Measurements from ENCODE around the gene TAF5L. TPM values are rescaled to one million over a fixed set of nuclear protein-coding genes. Genes with fewer than 3 reads are reported as not detected.
"Not testable (repeated sequence)": the region's sequence is repeated elsewhere in the genome, so short reads cannot be mapped to it uniquely, and the experiment has no call there.

Gene TAF5L
- total RNA-seq, 1 donor from 2014 or later: 9.0 TPM

DNA sequence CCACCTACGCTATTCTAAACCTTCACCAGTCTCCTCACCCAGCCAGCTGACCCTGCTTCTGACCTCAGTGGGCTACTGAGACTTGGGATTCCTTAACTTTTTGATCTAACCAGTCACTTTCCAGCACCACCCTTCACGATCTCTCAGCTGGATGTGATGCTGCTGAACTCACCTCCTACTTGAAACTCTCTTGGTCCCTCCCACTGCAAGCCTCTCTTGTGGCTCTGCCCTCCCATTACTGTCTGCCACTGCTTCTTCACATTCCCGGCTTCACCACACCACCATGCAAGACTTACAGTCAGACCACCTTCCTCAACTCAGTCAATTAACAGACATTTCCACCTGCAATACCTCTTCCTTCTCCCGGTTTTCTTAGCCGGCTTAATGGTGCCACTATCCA is 6.3 kb downstream of the TAF5L start:
- DNase-seq (no peak), ATAC-seq (ENCODE audit: poor library complexity) (no peak)
- intact Hi-C loops (cut with DNase I): loop anchor here (5.0 kb wide), 1 partner anchor 62 kb away; the partner anchor contains the start of gene ABCB10

DNA sequence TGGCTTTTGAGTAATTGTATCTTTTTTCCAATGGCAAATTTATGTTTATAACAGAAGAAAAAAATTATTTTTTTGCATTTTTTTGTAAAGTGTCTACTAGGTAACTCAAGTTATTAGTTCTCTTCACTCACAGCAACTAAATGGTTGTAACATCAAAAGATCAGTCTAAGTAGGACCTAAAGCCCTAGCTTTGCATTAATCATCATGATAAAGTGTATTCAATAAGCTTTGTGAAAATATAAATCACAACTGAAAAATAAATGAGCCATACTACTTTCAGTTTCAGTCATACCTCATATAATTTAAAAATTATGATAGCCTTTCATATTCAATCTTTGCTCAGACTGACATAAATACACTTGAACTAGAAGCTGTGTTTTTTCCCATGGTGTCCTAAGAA is 6.9 kb downstream of the TAF5L start:
- no peak for DNase-seq
- no peak for ATAC-seq (ENCODE audit: poor library complexity)
- intact Hi-C loops (cut with DNase I): no loop called here

DNA sequence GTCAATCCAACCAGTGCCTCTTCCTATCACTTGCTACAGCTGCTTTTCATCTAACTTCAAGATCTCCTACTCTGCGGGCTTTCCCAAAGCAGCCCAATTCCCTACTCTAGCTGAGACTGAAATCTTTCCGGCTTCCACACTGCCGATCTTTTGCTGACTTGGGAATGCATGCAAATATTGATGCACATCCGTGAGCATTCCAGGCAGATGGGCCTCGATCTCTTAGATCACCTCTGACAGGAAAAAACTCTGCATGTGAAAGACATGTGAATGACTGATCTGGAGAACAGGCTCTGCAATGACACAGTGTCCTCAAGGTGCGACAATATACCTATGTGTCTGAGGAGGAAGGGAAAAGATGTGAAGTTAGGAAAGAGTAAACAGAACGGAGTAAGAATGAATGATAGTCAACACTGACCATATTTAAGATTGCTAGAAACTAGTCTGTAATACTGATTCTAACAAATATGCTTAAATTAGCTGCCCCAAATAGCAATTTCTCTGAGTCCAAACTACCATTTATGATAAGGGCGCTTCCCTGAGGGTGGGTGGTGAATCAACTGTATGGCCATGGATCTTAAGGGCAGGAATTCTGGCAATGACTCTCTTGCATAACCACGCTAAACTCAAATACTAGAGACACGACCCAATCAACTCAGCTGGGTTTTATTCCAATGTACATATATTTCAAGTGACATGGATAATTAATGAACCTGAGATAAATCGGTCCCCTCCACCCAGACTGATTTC is 8.4 kb downstream of the TAF5L start:
- ATAC-seq (ENCODE audit: poor library complexity): no peak
- no peak for DNase-seq
- intact Hi-C loops (cut with DNase I): no loop called here

DNA sequence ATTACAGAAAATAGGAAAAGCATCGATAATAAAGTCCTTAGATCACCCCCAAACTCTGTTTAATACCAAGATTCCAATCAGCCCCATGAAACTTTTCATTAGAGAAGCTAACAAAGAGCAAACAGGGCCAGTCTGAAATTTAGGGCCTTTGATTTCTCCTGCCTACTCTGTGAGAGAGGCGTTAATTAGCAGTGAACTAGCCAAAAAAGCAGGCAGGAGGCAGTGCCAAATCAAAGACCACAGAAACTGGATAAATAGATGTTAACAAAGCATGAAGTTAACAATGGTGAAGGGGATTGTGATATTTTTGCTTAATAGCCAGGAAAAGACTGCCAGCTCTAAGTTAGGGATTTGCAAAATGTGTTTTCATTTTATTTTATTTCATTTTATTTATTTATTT is 11.2 kb downstream of the TAF5L start:
- no peak for ATAC-seq (ENCODE audit: poor library complexity)
- DNase-seq: no peak
- intact Hi-C loops (cut with DNase I): no loop called here

DNA sequence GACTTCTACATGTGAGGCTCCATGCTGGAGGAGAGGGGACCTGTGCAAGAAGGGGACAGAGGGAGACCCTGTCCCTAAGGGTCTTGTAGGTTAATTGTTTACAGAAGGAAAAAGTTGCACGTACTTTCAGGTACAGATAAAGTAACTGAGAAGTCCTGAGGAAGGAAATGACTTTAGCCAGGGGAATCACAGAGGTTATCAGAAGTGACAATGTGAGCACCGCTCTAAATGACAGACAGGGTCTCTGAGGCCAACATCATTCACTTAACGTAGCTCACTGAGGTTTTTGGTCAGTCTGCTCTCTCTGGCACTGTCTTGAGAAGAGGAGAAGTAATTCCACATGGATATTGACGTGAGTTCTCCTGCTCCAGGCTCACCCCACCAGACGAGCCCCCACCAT is 12.0 kb downstream of the TAF5L start:
- no peak for ATAC-seq (ENCODE audit: poor library complexity)
- intact Hi-C loops (cut with DNase I): no loop called here
- no peak for DNase-seq

DNA sequence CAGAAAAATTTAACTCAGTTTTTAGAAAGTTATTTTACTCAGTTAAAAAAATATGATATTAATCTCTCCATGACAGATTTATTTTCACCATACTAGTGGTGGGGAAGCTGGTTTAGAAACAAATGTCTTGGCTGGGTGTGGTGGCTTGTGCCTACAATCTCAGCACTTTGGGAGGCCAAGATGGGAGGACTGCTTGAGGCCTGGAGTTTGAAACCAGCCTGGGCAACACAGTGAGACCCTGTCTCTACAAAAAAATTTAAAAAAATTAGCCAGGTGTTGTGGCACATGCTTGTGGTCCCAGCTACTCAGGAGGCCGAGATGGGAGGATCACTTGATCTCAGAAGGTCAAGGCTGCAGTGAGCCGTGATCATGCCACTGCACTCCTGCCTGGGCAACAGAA is 17.3 kb downstream of the TAF5L start:
- no peak for DNase-seq
- no peak for ATAC-seq (ENCODE audit: poor library complexity)
- intact Hi-C loops (cut with DNase I): no loop called here

DNA sequence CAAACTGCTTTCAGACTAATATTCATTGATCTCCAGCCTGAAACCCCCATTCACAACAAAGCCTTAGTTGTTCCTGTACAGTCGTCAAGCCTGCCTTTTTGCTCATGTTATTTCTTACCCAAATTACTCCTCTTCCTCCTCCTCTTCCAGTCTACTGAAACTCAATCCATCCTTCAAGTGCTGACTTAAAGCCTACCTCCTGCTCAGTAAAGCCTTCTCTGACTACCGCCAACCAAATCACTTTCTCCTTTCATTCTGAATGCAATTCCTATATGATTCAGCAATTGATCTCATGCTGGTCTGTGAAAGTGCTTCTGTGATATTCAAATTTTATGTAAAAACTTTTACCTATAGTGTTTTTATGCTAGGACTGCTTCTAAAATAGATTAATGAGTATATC is 18.6 kb downstream of the TAF5L start:
- no peak for ATAC-seq (ENCODE audit: poor library complexity)
- intact Hi-C loops (cut with DNase I): no loop called here
- no peak for DNase-seq

DNA sequence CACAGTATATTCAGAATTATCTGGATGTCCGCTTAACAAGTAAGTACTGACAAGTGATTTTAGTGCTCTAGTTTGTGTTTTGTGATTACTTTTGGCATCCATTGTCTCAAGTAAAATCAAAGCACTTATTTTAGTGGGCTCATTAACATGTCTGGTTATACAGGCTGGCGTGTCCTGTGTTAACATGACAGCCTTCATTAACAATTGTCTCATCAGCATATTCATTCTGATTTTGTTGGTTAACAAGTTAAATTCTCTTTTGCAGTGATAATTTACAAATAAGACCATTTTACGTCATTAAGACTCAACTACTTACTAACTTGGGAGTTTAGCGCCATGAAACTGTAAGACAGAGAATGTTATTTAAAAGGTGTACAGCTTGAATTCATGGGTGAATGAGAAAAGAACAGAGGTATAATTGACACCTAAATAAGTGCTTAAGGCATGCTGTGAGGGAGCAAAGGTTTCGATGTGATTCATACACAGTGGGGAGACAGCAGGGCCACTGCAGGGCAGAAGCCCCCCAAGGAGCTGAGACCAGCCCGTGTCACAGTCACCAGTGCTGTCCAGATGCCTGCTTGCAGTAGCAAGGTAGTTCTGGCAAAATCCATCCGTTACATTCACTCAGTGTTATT is 22.4 kb downstream of the TAF5L start:
- no peak for ATAC-seq (ENCODE audit: poor library complexity)
- intact Hi-C loops (cut with DNase I): no loop called here
- no peak for DNase-seq

DNA sequence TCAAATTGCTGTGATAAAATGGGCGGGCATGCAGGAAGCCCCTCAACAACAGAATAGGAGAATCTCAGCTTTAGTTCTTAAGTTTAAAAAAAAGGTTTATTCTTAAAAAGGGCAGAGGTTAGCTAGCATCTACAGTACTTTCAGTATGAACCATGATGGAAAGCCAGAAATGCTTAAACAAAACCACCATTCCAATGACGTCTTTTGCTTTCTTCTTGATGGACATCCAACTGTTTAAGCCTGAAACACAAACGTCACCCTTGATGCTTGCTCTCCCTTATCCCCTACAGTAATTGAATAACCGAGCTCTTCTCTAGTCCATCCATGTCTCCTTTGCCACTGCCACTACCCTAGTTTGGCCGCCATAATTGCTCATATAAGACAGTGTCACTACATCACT is 25.7 kb downstream of the TAF5L start:
- DNase-seq: no peak
- no peak for ATAC-seq (ENCODE audit: poor library complexity)
- intact Hi-C loops (cut with DNase I): no loop called here

DNA sequence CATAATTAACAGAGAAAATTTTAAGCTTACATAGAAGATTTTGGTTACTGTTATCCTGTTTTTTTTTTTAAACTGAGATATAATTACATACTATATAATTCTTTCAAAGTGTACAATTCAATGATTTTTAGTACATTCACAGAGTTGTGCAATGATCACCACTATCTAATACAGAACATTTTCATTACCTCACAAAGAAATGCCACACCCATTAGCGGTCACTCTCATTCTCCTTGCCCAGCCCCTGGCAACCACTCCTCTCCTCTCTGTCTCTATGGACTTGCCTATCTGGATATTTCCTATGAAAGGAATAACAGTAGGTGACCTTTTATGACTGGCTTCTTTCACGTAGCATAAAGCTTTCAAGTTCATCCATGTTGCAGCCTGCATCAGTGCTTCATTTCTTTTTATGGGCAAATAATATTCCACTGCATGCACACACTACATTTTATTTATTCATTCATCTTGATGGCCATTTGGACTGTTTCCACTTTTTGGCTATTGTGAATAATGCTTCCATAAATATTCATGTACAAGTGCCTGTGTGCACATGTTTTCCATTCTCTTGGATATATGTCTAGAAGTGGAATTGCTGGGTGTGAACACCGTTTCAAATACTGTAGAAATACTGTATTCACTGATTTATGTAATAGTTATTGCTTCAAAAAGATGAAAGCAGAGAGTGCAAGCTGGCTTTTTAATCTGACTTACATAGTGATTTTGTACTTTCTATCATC is 26.5 kb downstream of the TAF5L start:
- ATAC-seq (ENCODE audit: poor library complexity) (no peak), DNase-seq (no peak)
- intact Hi-C loops (cut with DNase I): no loop called here

DNA sequence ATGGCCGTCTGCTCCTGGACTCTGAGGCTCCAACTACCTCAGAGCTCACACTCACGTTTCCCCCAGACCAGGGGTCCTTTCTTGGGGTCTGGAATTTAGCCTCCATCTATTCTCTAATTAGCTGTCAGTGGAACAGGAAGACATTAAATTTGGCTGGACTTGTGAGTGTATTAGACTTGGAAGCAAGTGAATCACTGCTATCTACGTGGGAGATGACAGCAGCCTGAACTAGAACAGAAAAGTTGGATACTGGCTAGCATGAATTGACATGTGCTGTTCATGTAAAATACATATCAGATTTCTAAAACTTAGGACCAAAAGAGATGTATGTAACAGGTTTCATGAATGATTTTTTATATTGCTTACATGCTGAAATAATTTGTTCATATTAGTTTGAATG is 28.0 kb downstream of the TAF5L start:
- ATAC-seq (ENCODE audit: poor library complexity) (peak; percentile 40), DNase-seq (no peak)
- intact Hi-C loops (cut with DNase I): no loop called here

DNA sequence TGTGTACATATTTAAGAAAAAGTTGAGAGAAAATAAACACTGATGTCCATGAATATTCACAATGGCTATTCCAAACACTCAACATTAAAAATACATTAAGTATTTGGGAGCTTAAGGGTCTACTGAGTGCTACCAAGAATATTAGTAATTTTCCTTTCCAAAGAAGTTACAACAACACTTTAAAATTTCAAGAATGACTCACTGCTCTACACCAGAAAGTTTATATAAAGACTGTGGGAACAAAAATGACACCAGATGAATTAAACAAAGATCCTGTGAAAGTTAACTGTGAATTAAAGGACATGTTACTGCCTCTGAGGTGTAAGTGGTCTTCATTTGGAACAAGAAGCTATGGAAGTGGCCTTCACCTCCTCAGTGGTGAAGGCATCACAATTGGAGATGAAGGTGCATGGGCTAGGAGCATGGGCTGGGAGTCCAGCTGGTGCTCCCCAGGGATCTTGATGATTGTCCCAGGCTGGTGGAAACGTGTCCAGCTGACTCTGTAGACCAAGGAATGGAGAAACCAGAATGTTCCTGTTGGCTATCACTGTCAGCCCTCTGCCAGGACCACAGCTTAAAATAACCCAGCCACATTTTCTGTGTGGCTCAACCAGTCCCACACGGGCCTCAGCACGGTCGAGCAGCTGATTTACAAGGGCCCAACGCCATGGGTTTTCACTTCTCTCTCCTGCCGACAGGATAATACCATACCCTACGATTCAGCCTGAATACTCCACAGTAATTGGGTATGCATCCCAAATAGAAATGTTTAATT is 28.8 kb downstream of the TAF5L start:
- peak; percentile 66 for DNase-seq
- intact Hi-C loops (cut with DNase I): no loop called here

DNA sequence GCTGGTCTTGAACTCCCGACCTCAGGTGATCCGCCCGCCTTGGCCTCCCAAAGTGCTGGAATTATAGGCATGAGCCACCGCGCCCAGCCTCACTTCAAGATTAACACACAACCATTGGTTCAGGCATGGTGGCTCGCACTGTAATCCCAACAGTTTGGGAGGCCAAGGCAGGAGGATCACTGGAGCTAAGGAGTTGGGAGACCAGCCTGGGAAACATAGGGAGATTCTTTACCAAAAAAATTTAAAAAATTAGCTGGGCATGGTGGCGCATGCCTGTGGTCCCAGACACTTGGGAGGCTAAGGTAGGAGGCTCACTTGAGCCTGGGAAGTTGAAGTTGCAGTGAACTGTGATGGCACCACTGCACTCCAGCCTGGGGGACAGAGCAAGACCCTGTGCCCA is 30.0 kb downstream of the TAF5L start:
- DNase-seq; intact Hi-C loops (cut with DNase I); ATAC-seq (ENCODE audit: poor library complexity): not testable (repeated sequence)

More for the DNA sequence above, 28.8 kb downstream of the TAF5L start:
- peak; percentile 94 for ATAC-seq (ENCODE audit: poor library complexity)

DNA sequence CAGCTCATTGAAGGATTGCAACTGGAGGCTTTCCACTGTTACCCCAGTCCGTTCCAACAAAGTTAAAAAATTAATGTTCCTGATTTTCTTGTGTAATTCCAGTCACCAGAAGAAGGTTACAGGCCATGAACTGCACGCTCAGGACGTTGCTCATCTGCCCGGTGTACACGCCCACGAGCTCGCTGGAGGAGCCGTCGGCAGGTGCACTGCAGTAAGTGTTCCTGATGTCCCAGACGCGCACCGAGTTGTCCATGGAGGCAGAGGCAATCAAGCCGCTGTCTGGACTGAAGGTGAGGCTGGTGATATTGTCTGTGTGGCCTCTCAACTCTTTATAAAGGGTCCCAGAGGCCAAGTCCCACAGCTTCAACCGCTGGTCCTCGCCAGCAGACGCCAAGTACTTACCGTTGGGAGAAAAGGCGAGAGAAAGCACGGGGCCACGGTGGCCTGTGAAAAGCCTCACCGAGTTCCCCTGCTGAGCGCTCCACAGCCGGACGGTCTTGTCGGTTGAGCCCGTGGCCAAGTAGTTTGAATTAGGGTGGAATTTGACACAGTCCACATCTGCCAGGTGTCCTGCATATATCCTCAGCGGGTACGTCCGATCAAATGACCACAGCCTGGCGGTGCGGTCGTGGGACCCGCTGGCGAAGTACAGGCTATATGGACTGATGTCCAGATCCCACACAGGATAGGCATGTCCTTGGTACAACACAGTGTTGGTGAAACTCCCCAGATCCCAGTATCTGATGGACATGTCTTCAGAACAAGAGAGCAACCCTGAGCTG is 31.5 kb downstream of the TAF5L start:
- DNase-seq (no peak), ATAC-seq (ENCODE audit: poor library complexity) (no peak)
- intact Hi-C loops (cut with DNase I): no loop called here

DNA sequence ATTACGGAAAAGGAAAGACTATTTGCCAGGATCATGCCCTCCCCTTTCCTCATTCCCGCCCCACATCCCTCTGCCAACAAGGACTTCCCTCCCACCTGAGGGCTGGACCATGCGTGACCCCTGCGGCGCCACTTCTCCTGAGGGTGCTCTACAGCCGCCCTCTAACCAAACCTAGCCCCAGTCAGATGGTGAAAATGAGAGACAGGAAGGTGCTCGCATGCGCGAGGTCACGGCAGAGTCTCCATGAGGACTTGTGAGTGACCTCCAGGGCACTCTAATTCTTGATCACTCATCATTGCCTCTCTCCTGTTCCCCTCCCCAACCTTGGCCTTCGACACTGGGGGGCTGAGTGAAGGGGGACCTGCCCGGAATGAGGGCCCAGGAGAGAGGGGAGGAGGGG is 32.1 kb downstream of the TAF5L start:
- no peak for DNase-seq
- intact Hi-C loops (cut with DNase I): no loop called here
- no peak for ATAC-seq (ENCODE audit: poor library complexity)

DNA sequence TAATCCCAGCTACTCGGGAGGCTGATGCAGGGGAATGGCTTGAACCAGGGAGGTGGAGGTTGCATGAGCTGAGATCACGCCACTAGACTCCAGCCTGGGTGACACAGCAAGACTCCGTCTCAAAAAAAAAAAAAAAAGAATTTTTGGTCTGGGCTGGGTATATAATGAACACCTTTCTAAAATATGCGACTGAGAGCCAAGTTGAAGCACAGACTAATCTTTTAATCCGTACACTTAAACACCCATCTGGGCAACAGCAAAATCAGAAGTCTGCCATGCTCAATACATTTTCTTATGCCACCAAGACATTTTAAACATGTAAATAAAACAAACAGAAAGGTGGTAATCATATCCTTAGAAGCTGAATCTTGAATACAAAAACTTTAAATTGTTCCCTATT is 35.8 kb downstream of the TAF5L start:
- DNase-seq: no peak
- ATAC-seq (ENCODE audit: poor library complexity): no peak
- intact Hi-C loops (cut with DNase I): no loop called here

DNA sequence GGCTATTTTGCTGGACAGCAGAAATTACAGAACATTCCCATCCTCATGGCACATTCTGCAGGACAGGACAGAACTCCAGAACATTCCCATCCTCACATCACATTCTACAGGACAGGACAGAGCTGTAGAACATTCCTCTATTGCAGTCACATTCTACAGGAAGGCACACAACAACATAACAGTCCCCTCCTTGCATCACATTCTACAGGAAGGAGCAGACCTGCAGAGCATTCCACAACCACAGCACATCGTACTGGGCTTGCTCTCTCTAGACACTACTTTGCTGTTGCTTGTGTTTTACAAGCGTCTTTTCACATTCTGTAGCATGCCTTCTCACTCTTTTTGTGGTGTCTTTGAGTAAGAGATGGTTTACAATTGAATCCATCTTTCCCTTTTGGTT is 40.6 kb downstream of the TAF5L start:
- ATAC-seq (ENCODE audit: poor library complexity) (no peak), DNase-seq (no peak)
- intact Hi-C loops (cut with DNase I): no loop called here

DNA sequence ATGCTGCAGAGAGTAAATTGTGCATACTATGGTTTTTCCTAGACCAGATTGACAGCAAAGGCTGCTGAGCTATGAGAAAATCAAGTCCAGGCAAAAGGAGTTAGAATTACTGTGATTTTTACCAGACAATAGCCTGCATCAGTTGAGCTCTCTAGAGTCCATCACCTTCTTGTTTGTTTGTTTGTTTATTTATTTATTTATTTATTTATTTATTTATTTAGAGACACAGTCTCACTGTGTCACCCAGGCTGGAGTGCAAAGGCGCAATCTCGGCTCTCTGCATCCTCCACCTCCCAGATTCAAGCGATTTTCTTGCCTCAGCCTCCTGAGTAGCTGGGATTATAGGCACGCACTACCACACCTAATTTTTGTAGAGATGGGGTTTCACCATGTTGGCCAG is 43.2 kb downstream of the TAF5L start:
- ATAC-seq (ENCODE audit: poor library complexity): no peak

More for the DNA sequence above, 43.2 kb downstream of the TAF5L start:
- no peak for DNase-seq
- intact Hi-C loops (cut with DNase I): no loop called here
